Neural cell (in vitro differentiated cells): ENCODE data around the gene HBD. TPM values are rescaled to one million over a fixed set of nuclear protein-coding genes. Genes with fewer than 3 reads are reported as not detected.

ENCODE experiments used
- H2AFZ ChIP-seq: fragments of 200-600, 300-800 bp; sonication (generic), shearing (Covaris generic); 2 replicates; pipeline ENCODE4 v1.6.0; 2014; ENCODE audit warnings: low read depth, mild to moderate bottlenecking, antibody characterized with exemption, low read length, moderate library complexity
- H3F3A ChIP-seq: fragments of 200-600 bp; shearing (Covaris generic); 2 replicates; pipeline ENCODE4 v1.6.1; 2016; ENCODE audit warnings: mild to moderate bottlenecking, moderate library complexity, mixed read lengths, antibody characterized with exemption, low read length; ENCODE audit not compliant: insufficient read depth, poor library complexity, severe bottlenecking
- H3K27ac ChIP-seq: fragments of 200-600, 300-800 bp; sonication (generic), shearing (Covaris generic); 2 replicates; pipeline ENCODE4 v1.5.1; 2014; ENCODE audit warnings: mild to moderate bottlenecking, low read length, moderate library complexity
- H3K27me3 ChIP-seq: fragments of 300-800, 200-600 bp; sonication (generic), shearing (Covaris generic); 2 replicates; pipeline ENCODE4 v1.6.0; 2014; ENCODE audit warnings: mild to moderate bottlenecking, low read depth, low read length, moderate library complexity; ENCODE audit not compliant: insufficient read depth
- H3K36me3 ChIP-seq: fragments of 300-800, 200-600 bp; sonication (generic), shearing (Covaris generic); 2 replicates; pipeline ENCODE4 v1.5.1; 2014; ENCODE audit warnings: mild to moderate bottlenecking, antibody characterized with exemption, low read length, moderate library complexity; ENCODE audit not compliant: insufficient read depth
- H3K4me2 ChIP-seq: fragments of 300-800, 200-600 bp; sonication (generic), shearing (Covaris generic); 2 replicates; pipeline ENCODE4 v1.6.0; 2014; ENCODE audit warnings: mild to moderate bottlenecking, low read length
- H3K4me3 ChIP-seq: fragments of 300-800, 200-600 bp; sonication (generic), shearing (Covaris generic); 2 replicates; pipeline ENCODE4 v1.5.1; 2014; ENCODE audit warnings: mild to moderate bottlenecking, low read length, moderate library complexity
- H3K79me2 ChIP-seq: fragments of 200-600 bp; shearing (Covaris generic); replicated peaks from 2 replicates; pipeline ENCODE4 v1.6.0; 2014; ENCODE audit warnings: mild to moderate bottlenecking, low read length, moderate library complexity; ENCODE audit not compliant: insufficient read depth
- H3K9ac ChIP-seq: fragments of 300-800, 200-600 bp; sonication (generic), shearing (Covaris generic); 2 replicates; pipeline ENCODE4 v1.6.1; 2016; ENCODE audit warnings: mild to moderate bottlenecking, low read length, mixed read lengths
- H3K9me2 ChIP-seq: fragments of 200-600 bp; shearing (Covaris generic); 2 replicates; pipeline ENCODE4 v1.6.1; 2016; ENCODE audit warnings: mild to moderate bottlenecking, low read length, mixed read lengths; ENCODE audit not compliant: insufficient read depth
- H3K9me3 ChIP-seq: fragments of 200-600, 300-800 bp; sonication (generic), shearing (Covaris generic); 2 replicates; pipeline ENCODE4 v1.6.1; 2016; ENCODE audit warnings: mild to moderate bottlenecking, mixed run types, low read length, moderate library complexity, mixed read lengths
- H4K20me1 ChIP-seq: fragments of 200-600 bp; shearing (Covaris generic); 2 replicates; pipeline ENCODE4 v1.6.1; 2016; ENCODE audit warnings: mild to moderate bottlenecking, mixed run types; ENCODE audit not compliant: insufficient read depth
- CTCF ChIP-seq: fragments of 450-650 bp; IDR thresholded peaks from 2 replicates; pipeline ENCODE4 v1.5.1; 2014; ENCODE audit warnings: antibody characterized with exemption, mild to moderate bottlenecking, moderate library complexity; ENCODE audit not compliant: poor library complexity, severe bottlenecking
- EP300 ChIP-seq: fragments of 450-650 bp; conservative IDR thresholded peaks from 2 replicates; pipeline ENCODE4 v1.6.1; 2014; ENCODE audit warnings: antibody characterized with exemption, mild to moderate bottlenecking, moderate library complexity; ENCODE audit not compliant: poor library complexity, severe bottlenecking
- EZH2 ChIP-seq: fragments of 200-600, 300-800 bp; shearing (Covaris generic), sonication (generic); IDR thresholded peaks from 2 replicates; pipeline ENCODE4 v1.6.1; 2014; ENCODE audit warnings: antibody characterized with exemption, low read length, borderline replicate concordance, mild to moderate bottlenecking; ENCODE audit not compliant: insufficient read depth, poor library complexity, severe bottlenecking
- MXI1 ChIP-seq: fragments of 450-650 bp; conservative IDR thresholded peaks from 2 replicates; pipeline ENCODE4 v1.6.1; 2014; ENCODE audit warnings: antibody characterized with exemption, mild to moderate bottlenecking; ENCODE audit not compliant: poor library complexity, severe bottlenecking
- POLR2AphosphoS5 ChIP-seq: IDR thresholded peaks from 2 replicates; pipeline ENCODE4 v1.6.1; 2012
- RAD21 ChIP-seq: fragments of 450-650 bp; conservative IDR thresholded peaks from 2 replicates; pipeline ENCODE4 v1.6.1; 2014; ENCODE audit warnings: antibody characterized with exemption, mild to moderate bottlenecking, moderate library complexity
- REST ChIP-seq: IDR thresholded peaks from 2 replicates; pipeline ENCODE4 v1.6.1; 2012; ENCODE audit warnings: borderline replicate concordance
- SMC3 ChIP-seq: fragments of 450-650 bp; conservative IDR thresholded peaks from 2 replicates; pipeline ENCODE4 v1.6.1; 2014; ENCODE audit warnings: antibody characterized with exemption, mild to moderate bottlenecking, moderate library complexity; ENCODE audit not compliant: poor library complexity
- TAF1 ChIP-seq: IDR thresholded peaks from 2 replicates; pipeline ENCODE4 v1.6.1; 2012; ENCODE audit warnings: low read depth
- polyA plus RNA-seq: library from polyadenylated mRNA; depleted of rRNA; stranded (reverse); fragments of >200 nt; gene quantifications from 2 replicates; pipeline ENCODE4 v1.2.3, GENCODE V29; 2014

HBD gene
- polyA plus RNA-seq, 1 donor from 2014 or later = not detected

- Histone ChIP-seq H3K9me2 (no peaks in the 10 kb centered on the region), H3K4me3 (no peak within 1 kb of the TSS), H3F3A (no peaks in the 10 kb centered on the region), H3K9ac (no peak within 1 kb of the TSS), H2AFZ (no peak within 1 kb of the TSS), H3K9me3 (no peaks in the 10 kb centered on the region), H3K27ac (no peak within 1 kb of the TSS), H3K4me2 (no peak within 1 kb of the TSS), H3K79me2 (no peaks in the 10 kb centered on the region), H3K36me3 (no peaks in the 10 kb centered on the region), H3K27me3 (no peaks in the 10 kb centered on the region), H4K20me1 (no peaks in the 10 kb centered on the region)
- no peak for TF ChIP-seq MXI1
- TF ChIP-seq TAF1 = no peak
- no peak for TF ChIP-seq REST
- TF ChIP-seq EP300 = no peak
- TF ChIP-seq CTCF = no peak
- no peak for TF ChIP-seq POLR2AphosphoS5
- no peak for TF ChIP-seq SMC3
- TF ChIP-seq RAD21 = no peak
- TF ChIP-seq EZH2 = no peak
Measured at GRCh38 chr11:5269715-5270147, 35.4 kb upstream of the HBD start, which contains the start of gene HBE1. Gene HBE1 (minus strand): TSS chr11:5269945. CDS start chr11:5269890, 55 bp downstream.

GRCh38 chr11:5267033-5267563 lies 32.8 kb upstream of the HBD start:
- H3K4me2 ChIP-seq = no peak overlapping the region
- TF ChIP-seq CTCF (no peak), REST (no peak), SMC3 (no peak), POLR2AphosphoS5 (no peak), EP300 (no peak), EZH2 (no peak), TAF1 (no peak), MXI1 (no peak), RAD21 (no peak)
- no peaks in the 10 kb centered on the region for H3K9me2 ChIP-seq
- no peaks in the 10 kb centered on the region for H3F3A ChIP-seq
- H3K27ac ChIP-seq = no peak overlapping the region
- no peak overlapping the region for H2AFZ ChIP-seq
- no peaks in the 10 kb centered on the region for H4K20me1 ChIP-seq
- no peaks in the 10 kb centered on the region for H3K27me3 ChIP-seq
- H3K9ac ChIP-seq = no peak overlapping the region
- H3K9me3 ChIP-seq = no peaks in the 10 kb centered on the region
- no peaks in the 10 kb centered on the region for H3K36me3 ChIP-seq
- H3K4me3 ChIP-seq = no peak overlapping the region
- H3K79me2 ChIP-seq = no peaks in the 10 kb centered on the region
